Measurements from ENCODE around the gene CES2.

GRCh38 chr16:66900721-66901441 is 34.4 kb upstream of the CES2 start:
- no peak for TF ChIP-seq EZH2 (IDR thresholded peaks at IDR 0.05; ENCODE audit: borderline replicate concordance, insufficient read depth, low read depth, low read length, poor library complexity, severe bottlenecking)
- TF ChIP-seq, protein P1, sequence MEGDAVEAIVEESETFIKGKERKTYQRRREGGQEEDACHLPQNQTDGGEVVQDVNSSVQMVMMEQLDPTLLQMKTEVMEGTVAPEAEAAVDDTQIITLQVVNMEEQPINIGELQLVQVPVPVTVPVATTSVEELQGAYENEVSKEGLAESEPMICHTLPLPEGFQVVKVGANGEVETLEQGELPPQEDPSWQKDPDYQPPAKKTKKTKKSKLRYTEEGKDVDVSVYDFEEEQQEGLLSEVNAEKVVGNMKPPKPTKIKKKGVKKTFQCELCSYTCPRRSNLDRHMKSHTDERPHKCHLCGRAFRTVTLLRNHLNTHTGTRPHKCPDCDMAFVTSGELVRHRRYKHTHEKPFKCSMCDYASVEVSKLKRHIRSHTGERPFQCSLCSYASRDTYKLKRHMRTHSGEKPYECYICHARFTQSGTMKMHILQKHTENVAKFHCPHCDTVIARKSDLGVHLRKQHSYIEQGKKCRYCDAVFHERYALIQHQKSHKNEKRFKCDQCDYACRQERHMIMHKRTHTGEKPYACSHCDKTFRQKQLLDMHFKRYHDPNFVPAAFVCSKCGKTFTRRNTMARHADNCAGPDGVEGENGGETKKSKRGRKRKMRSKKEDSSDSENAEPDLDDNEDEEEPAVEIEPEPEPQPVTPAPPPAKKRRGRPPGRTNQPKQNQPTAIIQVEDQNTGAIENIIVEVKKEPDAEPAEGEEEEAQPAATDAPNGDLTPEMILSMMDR (IDR thresholded peaks at IDR 0.05), result no peak

Data from B cell (primary cell).